Fibroblast of gingiva (primary cell): ENCODE measurements around the gene CENPT.
"Not testable (repeated sequence)": the region's sequence is repeated elsewhere in the genome, so short reads cannot be mapped to it uniquely, and the experiment has no call there.

Source experiments
- DNase-seq: peaks from one replicate; pipeline ENCODE4 v3.0.0-alpha.2; 2011; ENCODE audit warnings: low read depth

CENPT gene

GRCh38 chr16:67846320-67847063 is 1.0 kb downstream of the CENPT start, which contains the start of gene NUTF2:
NUTF2 (plus strand) TSS chr16:67846933; CDS start chr16:67865131, 18,198 bp downstream.
- DNase-seq = peak; percentile 94

DNA sequence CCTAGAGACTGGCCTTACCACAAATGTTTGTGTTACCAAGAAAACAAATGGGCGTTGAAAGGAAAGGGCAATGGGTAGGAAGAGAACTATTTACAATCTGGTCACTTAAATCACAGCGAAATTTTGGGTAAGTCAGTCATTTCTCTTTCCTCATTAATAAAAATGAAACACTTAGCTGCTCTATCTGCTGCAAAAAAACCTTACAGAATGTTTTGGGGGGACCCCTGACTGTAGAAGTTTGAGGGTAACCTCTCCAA is 1.5 kb downstream of the CENPT start:
- DNase-seq = no peak

- DNase-seq = no peak
Measured at GRCh38 chr16:67845291-67846062, 2.0 kb downstream of the CENPT start.

DNA sequence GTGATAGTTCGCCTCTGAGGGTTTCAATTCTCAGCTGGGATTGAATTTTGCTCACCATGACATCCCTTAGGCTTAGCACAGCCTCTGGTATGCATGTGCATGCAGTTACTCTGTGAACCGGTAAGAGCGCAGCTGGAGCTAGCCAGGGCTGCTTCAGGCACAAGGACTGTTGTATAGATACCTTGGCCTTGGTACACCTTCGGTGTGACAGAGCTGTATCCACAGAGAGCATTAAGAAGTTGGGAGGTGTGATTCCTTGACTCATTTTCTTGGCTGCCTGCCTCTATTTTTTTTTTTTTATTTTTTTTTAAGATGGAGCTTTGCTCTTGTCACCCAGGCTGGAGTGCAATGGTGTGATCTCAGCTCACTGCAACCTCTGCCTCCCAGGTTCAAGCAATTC is 3.0 kb downstream of the CENPT start:
- peak; percentile 40 for DNase-seq

- no peak for DNase-seq
Measured at GRCh38 chr16:67843343-67843765, 4.1 kb downstream of the CENPT start.

DNA sequence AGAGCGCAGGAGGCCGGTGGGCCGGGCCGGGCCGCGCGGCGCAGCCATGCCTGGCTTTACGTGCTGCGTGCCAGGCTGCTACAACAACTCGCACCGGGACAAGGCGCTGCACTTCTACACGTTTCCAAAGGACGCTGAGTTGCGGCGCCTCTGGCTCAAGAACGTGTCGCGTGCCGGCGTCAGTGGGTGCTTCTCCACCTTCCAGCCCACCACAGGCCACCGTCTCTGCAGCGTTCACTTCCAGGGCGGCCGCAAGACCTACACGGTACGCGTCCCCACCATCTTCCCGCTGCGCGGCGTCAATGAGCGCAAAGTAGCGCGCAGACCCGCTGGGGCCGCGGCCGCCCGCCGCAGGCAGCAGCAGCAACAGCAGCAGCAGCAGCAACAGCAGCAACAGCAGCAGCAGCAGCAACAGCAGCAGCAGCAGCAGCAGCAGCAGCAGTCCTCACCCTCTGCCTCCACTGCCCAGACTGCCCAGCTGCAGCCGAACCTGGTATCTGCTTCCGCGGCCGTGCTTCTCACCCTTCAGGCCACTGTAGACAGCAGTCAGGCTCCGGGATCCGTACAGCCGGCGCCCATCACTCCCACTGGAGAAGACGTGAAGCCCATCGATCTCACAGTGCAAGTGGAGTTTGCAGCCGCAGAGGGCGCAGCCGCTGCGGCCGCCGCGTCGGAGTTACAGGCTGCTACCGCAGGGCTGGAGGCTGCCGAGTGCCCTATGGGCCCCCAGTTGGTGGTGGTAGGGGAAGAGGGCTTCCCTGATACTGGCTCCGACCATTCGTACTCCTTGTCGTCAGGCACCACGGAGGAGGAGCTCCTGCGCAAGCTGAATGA is 4.8 kb downstream of the CENPT start:
- peak; percentile 55 for DNase-seq

- peak; percentile 89 for DNase-seq
Measured at GRCh38 chr16:67841816-67842508, 5.5 kb downstream of the CENPT start, which contains the start of gene THAP11. THAP11 (plus strand) TSS chr16:67842320; CDS start chr16:67842555, 235 bp downstream.

- DNase-seq = no peak
Measured at GRCh38 chr16:67841198-67841815, 6.2 kb downstream of the CENPT start.

DNA sequence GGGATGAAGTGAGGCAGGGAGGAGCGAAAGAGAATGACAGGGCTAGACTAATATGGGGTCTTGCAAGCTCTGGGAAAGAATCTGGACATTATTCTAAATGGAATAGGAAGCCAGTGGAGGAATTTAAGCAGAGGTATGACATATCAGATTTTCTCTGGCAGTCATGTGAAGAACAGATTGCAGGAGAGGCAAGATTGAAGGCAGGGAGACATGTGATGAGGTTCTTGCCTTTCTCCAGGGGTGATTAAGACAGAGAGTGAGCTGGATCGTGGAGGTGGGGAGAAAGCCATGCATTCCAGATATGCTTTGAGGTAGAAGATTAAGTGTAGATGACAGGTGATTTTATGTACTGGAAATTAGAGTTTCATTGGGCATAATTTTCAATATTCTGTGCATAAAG is 9.7 kb downstream of the CENPT start:
- DNase-seq = no peak

DNA sequence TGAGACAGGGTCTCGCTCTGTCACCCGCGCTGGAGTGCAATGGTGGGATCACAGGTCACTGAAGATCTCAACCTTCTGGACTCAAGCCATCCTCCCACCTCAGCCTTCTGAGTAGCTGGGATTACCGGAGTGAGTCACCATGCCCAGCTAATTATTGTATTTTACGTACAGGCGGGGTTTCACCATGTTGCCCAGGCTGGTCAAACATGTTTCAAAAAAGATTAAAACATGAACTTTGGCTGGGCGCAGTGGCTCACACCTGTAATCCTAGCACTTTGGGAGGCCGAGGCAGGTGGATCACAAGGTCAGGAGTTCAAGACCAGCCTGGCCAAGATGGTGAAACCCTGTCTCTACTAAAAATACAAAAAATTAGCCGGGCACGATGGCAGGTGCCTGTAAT is 10.3 kb downstream of the CENPT start:
- not testable (repeated sequence) for DNase-seq

- no peak for DNase-seq
Measured at GRCh38 chr16:67834242-67834614, 13.3 kb downstream of the CENPT start.

DNA sequence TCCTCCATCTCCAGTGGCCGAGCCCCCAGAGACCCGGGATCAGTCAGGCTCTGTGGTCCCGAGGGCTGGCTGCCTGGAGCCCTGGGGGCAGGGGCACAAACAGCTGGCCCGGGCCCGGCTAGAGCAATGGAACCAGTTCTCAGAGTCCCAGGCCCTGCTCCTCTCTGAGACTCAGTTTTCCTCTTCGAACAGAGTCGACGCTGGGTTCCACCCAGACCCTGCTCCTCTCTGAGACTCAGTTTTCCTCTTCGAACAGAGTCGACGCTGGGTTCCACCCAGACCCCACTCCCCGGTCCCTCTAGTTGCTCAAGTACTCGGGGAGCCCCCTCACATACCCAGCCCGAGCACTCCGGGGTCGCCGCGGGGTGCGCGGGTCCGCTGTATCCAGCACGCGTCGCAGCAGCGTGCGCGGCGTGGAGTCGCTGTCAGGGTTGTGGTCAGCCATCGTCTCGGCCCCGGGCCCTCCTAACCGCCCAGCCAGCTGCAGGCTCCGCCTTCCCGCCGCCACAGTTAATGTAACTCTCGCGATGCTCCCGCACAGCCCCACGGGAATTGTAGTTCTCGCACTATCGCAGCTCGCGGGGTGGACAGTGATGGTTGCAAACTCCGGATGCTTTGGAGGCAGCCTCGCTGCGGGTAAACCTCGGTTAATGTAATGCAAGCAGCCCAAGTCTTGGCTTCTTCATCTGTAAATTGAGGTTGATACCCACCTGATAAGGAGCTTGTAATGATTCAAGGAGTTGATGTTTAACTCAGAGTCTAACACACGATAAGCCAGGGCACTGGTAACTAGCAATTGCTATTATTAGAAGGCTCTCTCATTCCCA is 13.9 kb downstream of the CENPT start:
- peak; percentile 82 for DNase-seq

- DNase-seq = peak; percentile 48
Measured at GRCh38 chr16:67833030-67833414, 14.5 kb downstream of the CENPT start.

- no peak for DNase-seq
Measured at GRCh38 chr16:67828651-67829050, 18.8 kb downstream of the CENPT start.

GRCh38 chr16:67825906-67826305 is 21.6 kb downstream of the CENPT start:
- no peak for DNase-seq

GRCh38 chr16:67825119-67825518 is 22.4 kb downstream of the CENPT start:
- DNase-seq = no peak

- no peak for DNase-seq
Measured at GRCh38 chr16:67822511-67822910, 25.0 kb downstream of the CENPT start.

GRCh38 chr16:67820608-67821259 is 26.8 kb downstream of the CENPT start:
- no peak for DNase-seq

- no peak for DNase-seq
Measured at GRCh38 chr16:67814567-67814966, 32.9 kb downstream of the CENPT start.

- DNase-seq = no peak
Measured at GRCh38 chr16:67811899-67812298, 35.6 kb downstream of the CENPT start.
